ENCODE results near the gene MINDY1. TPM values are rescaled to one million over a fixed set of nuclear protein-coding genes. Genes with fewer than 3 reads are reported as not detected.

MINDY1 gene
- total and polyA plus RNA-seq, 9 of the 15 experiments (the other 6 are each of a cell fraction or from before 2014, with no cell fraction given): 0.49 to 11.0 (median 6.0) TPM

DNA sequence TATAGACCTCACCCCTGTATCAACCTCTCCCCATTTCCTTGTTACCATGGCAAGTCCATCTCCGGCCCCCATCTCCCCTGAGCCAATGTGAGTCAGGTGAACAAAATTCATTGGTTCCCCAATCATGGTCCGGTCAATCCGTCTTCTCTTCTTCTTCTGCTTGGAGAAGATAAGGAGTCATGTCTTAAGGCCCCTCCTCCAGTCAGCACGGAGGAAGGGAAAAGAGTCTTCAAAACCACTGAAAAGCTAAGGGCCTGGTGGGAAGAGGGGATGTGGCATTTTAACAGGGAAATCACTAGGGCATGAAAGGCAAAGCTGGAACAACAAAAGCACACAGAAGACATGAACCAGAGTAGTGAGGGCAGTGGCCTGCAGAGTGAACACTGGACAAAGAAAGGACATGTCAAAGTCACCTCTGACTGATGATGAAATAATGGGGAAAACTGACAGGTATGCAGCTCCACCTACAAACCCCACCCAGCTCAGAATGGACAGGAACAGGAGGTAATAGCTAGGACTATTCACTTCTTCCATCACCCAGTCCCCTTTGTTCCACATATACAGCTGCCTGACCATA lies 48.4 kb upstream of the MINDY1 start (continued):
- TF ChIP-seq, protein P1, sequence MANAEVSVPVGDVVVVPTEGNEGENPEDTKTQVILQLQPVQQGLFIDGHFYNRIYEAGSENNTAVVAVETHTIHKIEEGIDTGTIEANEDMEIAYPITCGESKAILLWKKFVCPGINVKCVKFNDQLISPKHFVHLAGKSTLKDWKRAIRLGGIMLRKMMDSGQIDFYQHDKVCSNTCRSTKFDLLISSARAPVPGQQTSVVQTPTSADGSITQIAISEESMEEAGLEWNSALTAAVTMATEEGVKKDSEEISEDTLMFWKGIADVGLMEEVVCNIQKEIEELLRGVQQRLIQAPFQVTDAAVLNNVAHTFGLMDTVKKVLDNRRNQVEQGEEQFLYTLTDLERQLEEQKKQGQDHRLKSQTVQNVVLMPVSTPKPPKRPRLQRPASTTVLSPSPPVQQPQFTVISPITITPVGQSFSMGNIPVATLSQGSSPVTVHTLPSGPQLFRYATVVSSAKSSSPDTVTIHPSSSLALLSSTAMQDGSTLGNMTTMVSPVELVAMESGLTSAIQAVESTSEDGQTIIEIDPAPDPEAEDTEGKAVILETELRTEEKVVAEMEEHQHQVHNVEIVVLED (CRISPR knock-in tag; IDR thresholded peaks at IDR 0.05): no peak
- TF ChIP-seq SREBF1 (IDR thresholded peaks at IDR 0.05; ENCODE audit: borderline replicate concordance, low read depth, low read length) (no peak), RBM25 (IDR thresholded peaks at IDR 0.05; ENCODE audit: low read depth, low read length, severe bottlenecking) (no peak), SOX6 (IDR thresholded peaks at IDR 0.05) (peak; percentile 67), ZNF212 (CRISPR knock-in tag; IDR thresholded peaks at IDR 0.05) (no peak), PML (IDR thresholded peaks at IDR 0.05; ENCODE audit: low read length) (peak; percentile 67; the same call in 1 of the 2 replicates), NEUROD1 (IDR thresholded peaks at IDR 0.05; ENCODE audit: borderline replicate concordance, low read depth, low read length, partially characterized antibody) (no peak), SLC30A9 (CRISPR knock-in tag; IDR thresholded peaks at IDR 0.05) (no peak), ARHGAP35 (IDR thresholded peaks at IDR 0.05; ENCODE audit: partially characterized antibody) (no peak), ZNF764 (CRISPR knock-in tag; IDR thresholded peaks at IDR 0.05; ENCODE audit: low read depth) (no peak), HMG20A (CRISPR knock-in tag; conservative IDR thresholded peaks at IDR 0.05) (no peak), CHD2 (IDR thresholded peaks at IDR 0.05; ENCODE audit: low read depth, low read length) (no peak), SUPT5H (IDR thresholded peaks at IDR 0.05) (peak; percentile 71), E2F3 (CRISPR knock-in tag; IDR thresholded peaks at IDR 0.05) (no peak), ADNP (tag; IDR thresholded peaks at IDR 0.05) (no peak), NRF1 (conservative IDR thresholded peaks at IDR 0.05 in 1 of 2, IDR thresholded peaks at IDR 0.05 in 1 of 2) (no peak), U2AF1 (optimal IDR thresholded peaks at IDR 0.05; ENCODE audit: low read depth, low read length) (no peak), ZNF316 (IDR thresholded peaks at IDR 0.05) (no peak), SRF (CRISPR knock-in tag; IDR thresholded peaks at IDR 0.05) (no peak)
- TF ChIP-seq, protein P2, sequence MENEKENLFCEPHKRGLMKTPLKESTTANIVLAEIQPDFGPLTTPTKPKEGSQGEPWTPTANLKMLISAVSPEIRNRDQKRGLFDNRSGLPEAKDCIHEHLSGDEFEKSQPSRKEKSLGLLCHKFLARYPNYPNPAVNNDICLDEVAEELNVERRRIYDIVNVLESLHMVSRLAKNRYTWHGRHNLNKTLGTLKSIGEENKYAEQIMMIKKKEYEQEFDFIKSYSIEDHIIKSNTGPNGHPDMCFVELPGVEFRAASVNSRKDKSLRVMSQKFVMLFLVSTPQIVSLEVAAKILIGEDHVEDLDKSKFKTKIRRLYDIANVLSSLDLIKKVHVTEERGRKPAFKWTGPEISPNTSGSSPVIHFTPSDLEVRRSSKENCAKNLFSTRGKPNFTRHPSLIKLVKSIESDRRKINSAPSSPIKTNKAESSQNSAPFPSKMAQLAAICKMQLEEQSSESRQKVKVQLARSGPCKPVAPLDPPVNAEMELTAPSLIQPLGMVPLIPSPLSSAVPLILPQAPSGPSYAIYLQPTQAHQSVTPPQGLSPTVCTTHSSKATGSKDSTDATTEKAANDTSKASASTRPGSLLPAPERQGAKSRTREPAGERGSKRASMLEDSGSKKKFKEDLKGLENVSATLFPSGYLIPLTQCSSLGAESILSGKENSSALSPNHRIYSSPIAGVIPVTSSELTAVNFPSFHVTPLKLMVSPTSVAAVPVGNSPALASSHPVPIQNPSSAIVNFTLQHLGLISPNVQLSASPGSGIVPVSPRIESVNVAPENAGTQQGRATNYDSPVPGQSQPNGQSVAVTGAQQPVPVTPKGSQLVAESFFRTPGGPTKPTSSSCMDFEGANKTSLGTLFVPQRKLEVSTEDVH (IDR thresholded peaks at IDR 0.05; ENCODE audit: low read depth, partially characterized antibody): peak; percentile 18
- TF ChIP-seq, protein P3, sequence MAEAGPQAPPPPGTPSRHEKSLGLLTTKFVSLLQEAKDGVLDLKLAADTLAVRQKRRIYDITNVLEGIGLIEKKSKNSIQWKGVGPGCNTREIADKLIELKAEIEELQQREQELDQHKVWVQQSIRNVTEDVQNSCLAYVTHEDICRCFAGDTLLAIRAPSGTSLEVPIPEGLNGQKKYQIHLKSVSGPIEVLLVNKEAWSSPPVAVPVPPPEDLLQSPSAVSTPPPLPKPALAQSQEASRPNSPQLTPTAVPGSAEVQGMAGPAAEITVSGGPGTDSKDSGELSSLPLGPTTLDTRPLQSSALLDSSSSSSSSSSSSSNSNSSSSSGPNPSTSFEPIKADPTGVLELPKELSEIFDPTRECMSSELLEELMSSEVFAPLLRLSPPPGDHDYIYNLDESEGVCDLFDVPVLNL (CRISPR knock-in tag; IDR thresholded peaks at IDR 0.05; ENCODE audit: low read depth): no peak
- TF ChIP-seq, protein P4, sequence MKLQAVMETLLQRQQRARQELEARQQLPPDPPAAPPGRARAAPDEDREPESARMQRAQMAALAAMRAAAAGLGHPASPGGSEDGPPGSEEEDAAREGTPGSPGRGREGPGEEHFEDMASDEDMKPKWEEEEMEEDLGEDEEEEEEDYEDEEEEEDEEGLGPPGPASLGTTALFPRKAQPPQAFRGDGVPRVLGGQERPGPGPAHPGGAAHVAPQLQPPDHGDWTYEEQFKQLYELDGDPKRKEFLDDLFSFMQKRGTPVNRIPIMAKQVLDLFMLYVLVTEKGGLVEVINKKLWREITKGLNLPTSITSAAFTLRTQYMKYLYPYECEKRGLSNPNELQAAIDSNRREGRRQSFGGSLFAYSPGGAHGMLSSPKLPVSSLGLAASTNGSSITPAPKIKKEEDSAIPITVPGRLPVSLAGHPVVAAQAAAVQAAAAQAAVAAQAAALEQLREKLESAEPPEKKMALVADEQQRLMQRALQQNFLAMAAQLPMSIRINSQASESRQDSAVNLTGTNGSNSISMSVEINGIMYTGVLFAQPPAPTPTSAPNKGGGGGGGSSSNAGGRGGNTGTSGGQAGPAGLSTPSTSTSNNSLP (IDR thresholded peaks at IDR 0.05; ENCODE audit: borderline replicate concordance, low read depth, low read length): no peak
- TF ChIP-seq, protein P5, sequence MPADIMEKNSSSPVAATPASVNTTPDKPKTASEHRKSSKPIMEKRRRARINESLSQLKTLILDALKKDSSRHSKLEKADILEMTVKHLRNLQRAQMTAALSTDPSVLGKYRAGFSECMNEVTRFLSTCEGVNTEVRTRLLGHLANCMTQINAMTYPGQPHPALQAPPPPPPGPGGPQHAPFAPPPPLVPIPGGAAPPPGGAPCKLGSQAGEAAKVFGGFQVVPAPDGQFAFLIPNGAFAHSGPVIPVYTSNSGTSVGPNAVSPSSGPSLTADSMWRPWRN (IDR thresholded peaks at IDR 0.05; ENCODE audit: low read depth): no peak

All from K562 (cell line).